ENCODE results near the gene GAD1. TPM values are rescaled to one million over a fixed set of nuclear protein-coding genes. Genes with fewer than 3 reads are reported as not detected.
A peak's percentile ranks its signal among the peaks of the same experiment; 100 is the strongest.

The GAD1 gene
- total RNA-seq, 1 donor: not detected

- TF ChIP-seq CTCF (IDR thresholded peaks at IDR 0.05; ENCODE audit: insufficient read depth, low read length): no peak
- no peak overlapping the region for H3K4me3 ChIP-seq (ENCODE audit: low read depth, low read length)
- no peak for DNase-seq (ENCODE audit: low read depth)
Observed at GRCh38 chr2:170887496-170887895, 70.8 kb downstream of the GAD1 start.

- no peak for DNase-seq (ENCODE audit: low read depth)
- TF ChIP-seq CTCF (IDR thresholded peaks at IDR 0.05; ENCODE audit: insufficient read depth, low read length): no peak
- H3K4me3 ChIP-seq (ENCODE audit: low read depth, low read length): no peak overlapping the region
Observed at GRCh38 chr2:170887896-170888295, 71.2 kb downstream of the GAD1 start.

- DNase-seq (ENCODE audit: low read depth): no peak
- H3K4me3 ChIP-seq (ENCODE audit: low read depth, low read length): no peak overlapping the region
- TF ChIP-seq CTCF (IDR thresholded peaks at IDR 0.05; ENCODE audit: insufficient read depth, low read length): no peak
Observed at GRCh38 chr2:170891893-170892292, 75.2 kb downstream of the GAD1 start.

- DNase-seq (ENCODE audit: low read depth): no peak
- TF ChIP-seq CTCF (IDR thresholded peaks at IDR 0.05; ENCODE audit: insufficient read depth, low read length): no peak
- no peak overlapping the region for H3K4me3 ChIP-seq (ENCODE audit: low read depth, low read length)
Observed at GRCh38 chr2:170892391-170892951, 75.8 kb downstream of the GAD1 start.

GRCh38 chr2:170895023-170895757 lies 78.5 kb downstream of the GAD1 start:
- peak; percentile 27 for DNase-seq (ENCODE audit: low read depth)
- H3K4me3 ChIP-seq (ENCODE audit: low read depth, low read length): no peak overlapping the region
- TF ChIP-seq CTCF (IDR thresholded peaks at IDR 0.05; ENCODE audit: insufficient read depth, low read length): no peak

GRCh38 chr2:170896622-170897021 lies 79.9 kb downstream of the GAD1 start:
- TF ChIP-seq CTCF (IDR thresholded peaks at IDR 0.05; ENCODE audit: insufficient read depth, low read length): no peak
- DNase-seq (ENCODE audit: low read depth): no peak
- no peak overlapping the region for H3K4me3 ChIP-seq (ENCODE audit: low read depth, low read length)
